Duodenal mucosa (tissue), 2 donors: ENCODE measurements around the gene KREMEN2.

Source experiments
- H3K27ac ChIP-seq: one replicate; pipeline ENCODE4 v1.7.0; 2013; ENCODE audit warnings: low read depth, low read length
- H3K27me3 ChIP-seq, 2 donors: one replicate each; pipeline ENCODE4 v1.7.0; 2013; ENCODE audit warnings: low read length in 2 of 2, control low read depth in 1 of 2; ENCODE audit not compliant: insufficient read depth in 2 of 2, control insufficient read depth in 1 of 2
- H3K36me3 ChIP-seq, 2 donors: one replicate each; pipeline ENCODE4 v1.7.0; 2013; ENCODE audit warnings: low read length in 2 of 2, control low read depth in 1 of 2; ENCODE audit not compliant: insufficient read depth in 2 of 2, control insufficient read depth in 1 of 2
- H3K4me1 ChIP-seq, 2 donors: one replicate each; pipeline ENCODE4 v1.7.0; 2013; ENCODE audit warnings: low read length in 2 of 2, control low read depth in 1 of 2; ENCODE audit not compliant: insufficient read depth in 2 of 2, control insufficient read depth in 1 of 2
- H3K4me3 ChIP-seq, 2 donors: one replicate each; pipeline ENCODE4 v1.7.0; 2013; ENCODE audit warnings: low read length in 2 of 2, low read depth in 1 of 2
- H3K9ac ChIP-seq, 2 donors: one replicate each; pipeline ENCODE4 v1.7.0; 2013; ENCODE audit warnings: low read length in 2 of 2, low read depth in 1 of 2
- H3K9me3 ChIP-seq, 2 donors: one replicate each; pipeline ENCODE4 v1.7.0; 2013; ENCODE audit warnings: low read length in 2 of 2, control low read depth in 1 of 2; ENCODE audit not compliant: control insufficient read depth in 1 of 2

Gene KREMEN2

GRCh38 chr16:2963074-2963722 is 877 bp upstream of the KREMEN2 start:
- Histone ChIP-seq H3K9me3 (no peaks in the 10 kb centered on the region), H3K36me3 (no peaks in the 10 kb centered on the region), H3K27ac (no peak overlapping the region), H3K4me3 (peak overlapping the region; percentile 32 to 35), H3K27me3 (peaks cover 44 to 62% of the 10 kb centered on the region in 2 donors), H3K9ac (no peak overlapping the region), H3K4me1 (peaks cover 2 to 25% of the 10 kb centered on the region in 2 donors)

GRCh38 chr16:2964475-2965336 is 631 bp downstream of the KREMEN2 start:
- peak overlapping the region in 1 of 2 donors; percentile 50 for H3K4me3 ChIP-seq
- H3K36me3 ChIP-seq, result no peaks in the 10 kb centered on the region
- H3K27me3 ChIP-seq, result peaks cover 46 to 60% of the 10 kb centered on the region in 2 donors
- no peak overlapping the region for H3K27ac ChIP-seq
- no peak overlapping the region for H3K9ac ChIP-seq
- H3K4me1 ChIP-seq, result peaks cover 9 to 33% of the 10 kb centered on the region in 2 donors
- no peaks in the 10 kb centered on the region for H3K9me3 ChIP-seq

GRCh38 chr16:2966043-2966807 is 2.1 kb downstream of the KREMEN2 start:
- H3K36me3 ChIP-seq, result no peaks in the 10 kb centered on the region
- H3K4me3 ChIP-seq, result no peak overlapping the region
- no peaks in the 10 kb centered on the region for H3K9me3 ChIP-seq
- H3K27me3 ChIP-seq, result peaks cover 46 to 58% of the 10 kb centered on the region in 2 donors
- no peak overlapping the region for H3K9ac ChIP-seq
- peaks cover 13 to 41% of the 10 kb centered on the region in 2 donors for H3K4me1 ChIP-seq
- no peak overlapping the region for H3K27ac ChIP-seq

GRCh38 chr16:2966808-2967191 is 2.7 kb downstream of the KREMEN2 start:
- Histone ChIP-seq H3K4me3 (peak overlapping the region in 1 of 2 donors; percentile 21), H3K27ac (no peak overlapping the region)

GRCh38 chr16:2967211-2967631 is 3.1 kb downstream of the KREMEN2 start:
- no peaks in the 10 kb centered on the region for H3K9me3 ChIP-seq
- peaks cover 0 to 3% of the 10 kb centered on the region in 2 donors for H3K36me3 ChIP-seq
- H3K4me3 ChIP-seq, result peak overlapping the region in 1 of 2 donors; percentile 21
- no peak overlapping the region for H3K27ac ChIP-seq
- H3K4me1 ChIP-seq, result peaks cover 13 to 41% of the 10 kb centered on the region in 2 donors
- peaks cover 41 to 50% of the 10 kb centered on the region in 2 donors for H3K27me3 ChIP-seq
- H3K9ac ChIP-seq, result no peak overlapping the region

More at GRCh38 chr16:2966808-2967191, 2.7 kb downstream of the KREMEN2 start:
- Histone ChIP-seq H3K36me3 (peaks cover 0 to under 1% of the 10 kb centered on the region in 2 donors), H3K9me3 (no peaks in the 10 kb centered on the region), H3K27me3 (peaks cover 45 to 55% of the 10 kb centered on the region in 2 donors), H3K9ac (no peak overlapping the region), H3K4me1 (peaks cover 13 to 41% of the 10 kb centered on the region in 2 donors)

- no peak overlapping the region for H3K9ac ChIP-seq
- H3K36me3 ChIP-seq, result peaks cover 0 to 3% of the 10 kb centered on the region in 2 donors
- no peak overlapping the region for H3K4me3 ChIP-seq
- H3K4me1 ChIP-seq, result peaks cover 13 to 41% of the 10 kb centered on the region in 2 donors
- no peak overlapping the region for H3K27ac ChIP-seq
- peaks cover 36 to 45% of the 10 kb centered on the region in 2 donors for H3K27me3 ChIP-seq
- no peaks in the 10 kb centered on the region for H3K9me3 ChIP-seq
These were observed 3.7 kb downstream of the KREMEN2 start for GRCh38 chr16:2967721-2968161.

GRCh38 chr16:2968368-2968737 is 4.3 kb downstream of the KREMEN2 start:
- no peaks in the 10 kb centered on the region for H3K9me3 ChIP-seq
- H3K27me3 ChIP-seq, result peaks cover 33 to 41% of the 10 kb centered on the region in 2 donors
- peaks cover 13 to 41% of the 10 kb centered on the region in 2 donors for H3K4me1 ChIP-seq
- peaks cover 0 to 3% of the 10 kb centered on the region in 2 donors for H3K36me3 ChIP-seq
- no peak overlapping the region for H3K27ac ChIP-seq
- H3K9ac ChIP-seq, result peak overlapping the region in 1 of 2 donors; percentile 25
- peak overlapping the region; percentile 79 to 83 for H3K4me3 ChIP-seq

- H3K27ac ChIP-seq, result peak within 1 kb of the TSS; percentile 73
- H3K9me3 ChIP-seq, result no peaks in the 10 kb centered on the region
- peaks cover 0 to 3% of the 10 kb centered on the region in 2 donors for H3K36me3 ChIP-seq
- peak within 1 kb of the TSS; percentile 43 to 66 for H3K9ac ChIP-seq
- H3K27me3 ChIP-seq, result peaks cover 28 to 36% of the 10 kb centered on the region in 2 donors
- peaks cover 13 to 36% of the 10 kb centered on the region in 2 donors for H3K4me1 ChIP-seq
- H3K4me3 ChIP-seq, result peak within 1 kb of the TSS; percentile 79 to 83
These were observed 4.9 kb downstream of the KREMEN2 start, which contains the start of gene PAQR4 for GRCh38 chr16:2968738-2969544. Gene PAQR4 (plus strand): TSS chr16:2969348. CDS start chr16:2969675, 327 bp downstream.
